ENCODE measurements around the gene EFR3B. TPM values are rescaled to one million over a fixed set of nuclear protein-coding genes. Genes with fewer than 3 reads are reported as not detected.
A peak's percentile ranks its signal among the peaks of the same experiment; 100 is the strongest.

Gene EFR3B
- total and polyA plus RNA-seq, 10 of the 15 experiments (the other 5 are each of a cell fraction or from before 2014, with no cell fraction given), result 0.12 to 3.9 (median 1.8) TPM

DNA sequence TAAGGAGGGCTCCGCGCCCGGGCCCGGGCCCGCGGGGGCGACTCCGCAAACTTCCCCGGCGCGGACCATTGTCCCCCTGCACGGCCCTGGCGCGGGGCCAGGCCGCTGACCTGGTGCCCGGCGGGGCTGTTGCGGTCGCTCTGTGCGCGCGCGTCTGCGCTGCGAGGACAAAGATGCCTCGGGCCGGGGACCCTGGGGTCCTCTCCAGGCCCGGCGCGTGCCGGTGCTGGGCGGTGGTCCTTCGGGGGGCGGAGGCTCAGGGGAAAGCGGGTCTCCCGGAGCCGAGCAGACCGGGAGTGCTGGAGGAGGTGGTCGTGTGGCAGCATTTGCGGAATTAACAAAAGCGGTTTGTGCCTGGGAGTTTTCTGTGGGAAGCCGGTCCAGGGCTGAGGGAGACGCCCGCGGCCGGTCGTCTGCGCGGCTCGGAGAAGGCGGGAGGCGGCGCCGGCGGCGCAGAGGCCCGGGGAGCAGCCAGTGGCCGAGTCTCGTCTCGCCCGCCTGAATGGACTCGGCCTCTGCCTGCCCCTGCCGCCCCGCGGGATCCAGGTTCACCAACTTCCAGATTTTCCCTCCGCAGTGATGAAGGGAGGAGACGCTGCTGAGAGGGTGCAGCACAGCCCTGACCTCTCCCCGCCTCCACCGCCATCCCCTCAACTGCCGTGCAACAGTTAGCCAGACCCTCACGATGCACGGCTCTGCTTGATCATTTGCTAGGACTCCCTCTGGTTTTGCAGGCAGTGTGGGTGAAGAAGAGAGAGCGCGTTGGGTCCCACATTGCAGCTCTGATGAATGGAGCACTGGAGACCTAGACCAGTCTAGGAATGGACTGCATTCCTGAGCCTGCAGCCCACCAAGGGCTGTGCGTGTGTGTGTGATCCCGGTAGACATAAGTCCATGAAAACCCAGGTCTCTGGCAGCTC lies 705 bp downstream of the EFR3B start:
- intact Hi-C loops (cut with micrococcal nuclease; ENCODE audit: unreplicated experiment) (no loop called here), in situ Hi-C loops (cut with MboI) (no loop called here)
- Histone ChIP-seq H3K27me3 (replicated peaks in 1 of 2; ENCODE audit: control insufficient read depth in 2 of 2, insufficient read depth in 2 of 2, low read length in 1 of 2) (peaks cover 2 to 5% of the 10 kb centered on the region in 2 experiments; a peak in 3 of 4 replicates), H3K9me3 (replicated peaks; ENCODE audit: control insufficient read depth, insufficient read depth, low read length) (no peaks in the 10 kb centered on the region), H3K4me3 (peak overlapping the region; percentile 83), H2AFZ (ENCODE audit: control insufficient read depth, low read depth, low read length) (peak overlapping the region; percentile 51; the same call in 1 of the 2 replicates), H3K79me2 (ENCODE audit: control insufficient read depth, insufficient read depth, low read length) (no peaks in the 10 kb centered on the region), H3K4me2 (ENCODE audit: control insufficient read depth, insufficient read depth) (peak overlapping the region; percentile 85), H3K27ac (ENCODE audit: control insufficient read depth, insufficient read depth) (no peak overlapping the region), H4K20me1 (ENCODE audit: control insufficient read depth, insufficient read depth) (no peaks in the 10 kb centered on the region), H3K4me1 (ENCODE audit: control insufficient read depth, insufficient read depth, low read length) (peaks cover 24% of the 10 kb centered on the region), H3K9ac (ENCODE audit: control insufficient read depth, insufficient read depth, low read length) (peak overlapping the region; percentile 56; the same call in 1 of the 2 replicates), H3K36me3 (ENCODE audit: control insufficient read depth in 2 of 2, insufficient read depth in 2 of 2, low read length in 1 of 2) (no peaks in the 10 kb centered on the region)
- SMC1A ChIA-PET (ENCODE audit: uncharacterized antibody, unreplicated experiment), result interaction anchor here (0.6 to 0.7 kb wide), 2 partner anchors 22 to 753 kb away, joined by 3 read pairs; no protein-coding TSS in a partner anchor
- RAD21 ChIA-PET (ENCODE audit: unreplicated experiment), result interaction anchor here (0.9 kb wide), 1 partner anchor 67 kb away, joined by 3 read pairs; no protein-coding TSS in a partner anchor
- under 1% methylated on average over 64 of the region's 76 CpGs for WGBS (ENCODE audit: insufficient coverage, insufficient replicate concordance, low lambda C conversion rate, missing lambda C conversion rate)
- CTCF ChIA-PET, result no interaction called here
- ATAC-seq, result no peak
- POLR2A ChIA-PET, result no interaction called here
- BruUV-seq (replicated peaks), result no TSS peak
- DNase-seq (ENCODE audit: low read depth, low spot score), result no peak
- FAIRE-seq, result no peak
- TF ChIP-seq, protein P1, sequence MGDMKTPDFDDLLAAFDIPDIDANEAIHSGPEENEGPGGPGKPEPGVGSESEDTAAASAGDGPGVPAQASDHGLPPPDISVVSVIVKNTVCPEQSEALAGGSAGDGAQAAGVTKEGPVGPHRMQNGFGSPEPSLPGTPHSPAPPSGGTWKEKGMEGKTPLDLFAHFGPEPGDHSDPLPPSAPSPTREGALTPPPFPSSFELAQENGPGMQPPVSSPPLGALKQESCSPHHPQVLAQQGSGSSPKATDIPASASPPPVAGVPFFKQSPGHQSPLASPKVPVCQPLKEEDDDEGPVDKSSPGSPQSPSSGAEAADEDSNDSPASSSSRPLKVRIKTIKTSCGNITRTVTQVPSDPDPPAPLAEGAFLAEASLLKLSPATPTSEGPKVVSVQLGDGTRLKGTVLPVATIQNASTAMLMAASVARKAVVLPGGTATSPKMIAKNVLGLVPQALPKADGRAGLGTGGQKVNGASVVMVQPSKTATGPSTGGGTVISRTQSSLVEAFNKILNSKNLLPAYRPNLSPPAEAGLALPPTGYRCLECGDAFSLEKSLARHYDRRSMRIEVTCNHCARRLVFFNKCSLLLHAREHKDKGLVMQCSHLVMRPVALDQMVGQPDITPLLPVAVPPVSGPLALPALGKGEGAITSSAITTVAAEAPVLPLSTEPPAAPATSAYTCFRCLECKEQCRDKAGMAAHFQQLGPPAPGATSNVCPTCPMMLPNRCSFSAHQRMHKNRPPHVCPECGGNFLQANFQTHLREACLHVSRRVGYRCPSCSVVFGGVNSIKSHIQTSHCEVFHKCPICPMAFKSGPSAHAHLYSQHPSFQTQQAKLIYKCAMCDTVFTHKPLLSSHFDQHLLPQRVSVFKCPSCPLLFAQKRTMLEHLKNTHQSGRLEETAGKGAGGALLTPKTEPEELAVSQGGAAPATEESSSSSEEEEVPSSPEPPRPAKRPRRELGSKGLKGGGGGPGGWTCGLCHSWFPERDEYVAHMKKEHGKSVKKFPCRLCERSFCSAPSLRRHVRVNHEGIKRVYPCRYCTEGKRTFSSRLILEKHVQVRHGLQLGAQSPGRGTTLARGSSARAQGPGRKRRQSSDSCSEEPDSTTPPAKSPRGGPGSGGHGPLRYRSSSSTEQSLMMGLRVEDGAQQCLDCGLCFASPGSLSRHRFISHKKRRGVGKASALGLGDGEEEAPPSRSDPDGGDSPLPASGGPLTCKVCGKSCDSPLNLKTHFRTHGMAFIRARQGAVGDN (IDR thresholded peaks at IDR 0.05), result no peak
- TF ChIP-seq NR2F1 (conservative IDR thresholded peaks at IDR 0.05), result 0 out of 2 replicates have a peak, but pooled peaks have one; percentile 13
